Endothelial cell (in vitro differentiated cells): ENCODE measurements around the gene DNASE1L1. TPM values are rescaled to one million over a fixed set of nuclear protein-coding genes. Genes with fewer than 3 reads are reported as not detected.

Source experiments
- DNase-seq: peaks from one replicate; pipeline ENCODE4 v3.0.0; 2021; ENCODE audit warnings: low spot score
- H3K27ac Mint-ChIP-seq: one replicate; pipeline ENCODE4 v1.8.0; 2021; ENCODE audit warnings: mixed read lengths, inconsistent platforms; ENCODE audit not compliant: unreplicated experiment
- H3K27me3 Mint-ChIP-seq: one replicate; pipeline ENCODE4 v1.8.0; 2021; ENCODE audit warnings: mild to moderate bottlenecking, moderate library complexity, mixed read lengths, inconsistent platforms; ENCODE audit not compliant: unreplicated experiment
- H3K36me3 Mint-ChIP-seq: one replicate; pipeline ENCODE4 v1.8.0; 2021; ENCODE audit warnings: mild to moderate bottlenecking, low read depth, mixed read lengths, inconsistent platforms; ENCODE audit not compliant: unreplicated experiment
- H3K4me1 Mint-ChIP-seq: one replicate; pipeline ENCODE4 v1.8.0; 2021; ENCODE audit warnings: mild to moderate bottlenecking, mixed read lengths, inconsistent platforms; ENCODE audit not compliant: unreplicated experiment
- H3K4me3 Mint-ChIP-seq: one replicate; pipeline ENCODE4 v1.8.0; 2021; ENCODE audit warnings: mild to moderate bottlenecking, mixed read lengths, inconsistent platforms; ENCODE audit not compliant: unreplicated experiment
- H3K9me3 Mint-ChIP-seq: one replicate; pipeline ENCODE4 v1.8.0; 2021; ENCODE audit warnings: mixed read lengths, inconsistent platforms; ENCODE audit not compliant: unreplicated experiment
- total RNA-seq: library from RNA; stranded (reverse); fragmentation: NEBNext Ultra II Directional; extraction: Animal tissue kit (Norgen Biotek cat#: 25700); gene quantifications from one replicate; pipeline ENCODE4 v1.2.1, GENCODE V29; 2021; ENCODE audit not compliant: unreplicated experiment
- TF ChIP-seq, protein P1 (sequence below): fragments of 200-600 bp; sonication (generic); IDR thresholded peaks from one replicate; pipeline ENCODE4 v1.5.0; 2021; ENCODE audit warnings: antibody characterized with exemption; ENCODE audit not compliant: unreplicated experiment

Gene DNASE1L1
- total RNA-seq, 1 donor from 2014 or later: 38.6 TPM

DNA sequence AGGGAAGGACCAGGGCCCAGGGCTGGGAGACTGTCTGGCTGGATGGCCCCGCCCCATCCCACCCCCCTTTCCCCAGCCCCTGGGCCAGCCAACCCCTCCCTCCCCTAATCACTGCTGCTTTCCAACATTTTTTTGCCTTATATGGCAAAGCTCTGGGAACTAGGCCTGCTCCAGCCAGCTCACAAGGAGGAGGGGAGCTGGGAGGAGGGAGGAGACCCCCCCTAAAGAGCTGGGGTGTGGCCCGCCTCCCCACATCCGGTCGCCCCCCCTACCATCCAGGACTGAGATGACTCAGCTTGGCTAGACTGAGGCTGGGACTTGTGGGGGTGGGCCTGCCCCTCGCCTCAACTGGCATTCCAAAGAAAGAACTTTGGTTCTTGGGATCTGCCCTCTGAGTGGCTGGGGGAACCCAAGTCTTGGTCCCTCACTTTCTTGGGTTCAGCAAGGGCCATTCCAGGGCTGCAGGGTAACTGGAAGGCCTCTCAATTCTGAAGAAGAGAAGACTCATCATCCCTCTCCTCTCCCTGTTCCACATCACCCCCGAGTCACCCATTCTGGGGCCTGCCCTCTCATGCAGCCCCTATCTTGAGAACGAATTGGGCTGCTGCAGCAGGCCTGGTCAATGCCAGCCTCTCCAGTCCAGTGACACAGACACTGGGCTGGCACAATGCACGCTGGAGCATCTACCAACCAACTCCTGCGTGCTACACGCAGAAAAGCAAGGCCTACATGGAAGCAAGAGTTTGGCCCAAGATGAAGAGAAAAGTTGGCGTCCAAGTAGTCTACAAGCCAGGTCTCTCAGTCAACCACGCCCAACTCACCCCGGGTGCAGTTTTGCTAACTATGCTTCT lies 39.4 kb downstream of the DNASE1L1 start:
- TF ChIP-seq, protein P1, sequence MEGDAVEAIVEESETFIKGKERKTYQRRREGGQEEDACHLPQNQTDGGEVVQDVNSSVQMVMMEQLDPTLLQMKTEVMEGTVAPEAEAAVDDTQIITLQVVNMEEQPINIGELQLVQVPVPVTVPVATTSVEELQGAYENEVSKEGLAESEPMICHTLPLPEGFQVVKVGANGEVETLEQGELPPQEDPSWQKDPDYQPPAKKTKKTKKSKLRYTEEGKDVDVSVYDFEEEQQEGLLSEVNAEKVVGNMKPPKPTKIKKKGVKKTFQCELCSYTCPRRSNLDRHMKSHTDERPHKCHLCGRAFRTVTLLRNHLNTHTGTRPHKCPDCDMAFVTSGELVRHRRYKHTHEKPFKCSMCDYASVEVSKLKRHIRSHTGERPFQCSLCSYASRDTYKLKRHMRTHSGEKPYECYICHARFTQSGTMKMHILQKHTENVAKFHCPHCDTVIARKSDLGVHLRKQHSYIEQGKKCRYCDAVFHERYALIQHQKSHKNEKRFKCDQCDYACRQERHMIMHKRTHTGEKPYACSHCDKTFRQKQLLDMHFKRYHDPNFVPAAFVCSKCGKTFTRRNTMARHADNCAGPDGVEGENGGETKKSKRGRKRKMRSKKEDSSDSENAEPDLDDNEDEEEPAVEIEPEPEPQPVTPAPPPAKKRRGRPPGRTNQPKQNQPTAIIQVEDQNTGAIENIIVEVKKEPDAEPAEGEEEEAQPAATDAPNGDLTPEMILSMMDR: no peak
- H3K9me3 Mint-ChIP-seq: no peaks in the 10 kb centered on the region
- DNase-seq: peak; percentile 43
- H3K4me1 Mint-ChIP-seq: no peaks in the 10 kb centered on the region
- H3K4me3 Mint-ChIP-seq: peak overlapping the region; percentile 94
- H3K27me3 Mint-ChIP-seq: peaks cover 3% of the 10 kb centered on the region
- H3K36me3 Mint-ChIP-seq: no peaks in the 10 kb centered on the region
- H3K27ac Mint-ChIP-seq: peak overlapping the region; percentile 94

DNA sequence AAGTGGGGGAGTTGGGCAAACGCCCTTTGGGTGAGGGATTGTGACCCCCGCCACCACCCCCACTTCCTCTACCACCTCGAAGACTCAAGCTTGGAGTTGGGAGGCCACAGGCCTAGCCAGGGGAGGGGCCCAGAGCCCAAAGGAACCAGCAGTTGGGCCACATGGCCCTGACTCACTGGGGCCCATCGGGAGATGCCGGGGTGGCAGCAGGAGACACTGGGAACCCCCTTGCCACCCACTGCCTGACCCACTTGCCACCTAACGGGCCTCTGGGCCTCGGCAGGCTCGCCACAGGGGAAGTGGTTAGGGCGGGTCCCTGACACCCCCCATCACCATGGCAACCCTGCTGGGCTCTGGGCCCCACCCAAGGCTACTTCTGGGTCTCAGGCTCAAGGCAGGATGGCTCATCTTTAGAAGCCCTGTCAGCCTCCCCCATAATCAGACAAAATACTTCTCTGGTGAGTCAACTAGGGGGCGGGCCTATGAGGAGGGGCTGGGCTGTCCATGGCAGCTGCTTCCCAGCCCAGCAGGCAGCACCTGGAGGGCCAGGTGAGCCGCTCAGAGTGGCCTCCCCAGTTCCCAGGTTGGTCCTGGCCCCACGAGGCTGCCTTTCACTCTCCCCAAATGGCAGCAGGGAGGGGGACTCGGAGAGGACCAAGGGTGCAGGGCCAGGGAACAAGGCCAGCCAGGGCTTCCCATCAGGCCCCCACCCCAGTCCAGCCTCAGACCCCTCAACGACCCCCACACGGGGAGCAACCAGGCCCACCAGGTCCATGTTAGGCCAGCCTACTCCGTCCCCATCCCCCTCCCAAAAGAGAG lies 40.2 kb downstream of the DNASE1L1 start:
- DNase-seq: no peak
- Mint-ChIP-seq H3K9me3 (no peaks in the 10 kb centered on the region), H3K4me1 (no peaks in the 10 kb centered on the region), H3K27me3 (peaks cover 3% of the 10 kb centered on the region), H3K4me3 (peak overlapping the region; percentile 67), H3K36me3 (no peaks in the 10 kb centered on the region), H3K27ac (peak overlapping the region; percentile 18)
- TF ChIP-seq, protein P1: no peak

DNA sequence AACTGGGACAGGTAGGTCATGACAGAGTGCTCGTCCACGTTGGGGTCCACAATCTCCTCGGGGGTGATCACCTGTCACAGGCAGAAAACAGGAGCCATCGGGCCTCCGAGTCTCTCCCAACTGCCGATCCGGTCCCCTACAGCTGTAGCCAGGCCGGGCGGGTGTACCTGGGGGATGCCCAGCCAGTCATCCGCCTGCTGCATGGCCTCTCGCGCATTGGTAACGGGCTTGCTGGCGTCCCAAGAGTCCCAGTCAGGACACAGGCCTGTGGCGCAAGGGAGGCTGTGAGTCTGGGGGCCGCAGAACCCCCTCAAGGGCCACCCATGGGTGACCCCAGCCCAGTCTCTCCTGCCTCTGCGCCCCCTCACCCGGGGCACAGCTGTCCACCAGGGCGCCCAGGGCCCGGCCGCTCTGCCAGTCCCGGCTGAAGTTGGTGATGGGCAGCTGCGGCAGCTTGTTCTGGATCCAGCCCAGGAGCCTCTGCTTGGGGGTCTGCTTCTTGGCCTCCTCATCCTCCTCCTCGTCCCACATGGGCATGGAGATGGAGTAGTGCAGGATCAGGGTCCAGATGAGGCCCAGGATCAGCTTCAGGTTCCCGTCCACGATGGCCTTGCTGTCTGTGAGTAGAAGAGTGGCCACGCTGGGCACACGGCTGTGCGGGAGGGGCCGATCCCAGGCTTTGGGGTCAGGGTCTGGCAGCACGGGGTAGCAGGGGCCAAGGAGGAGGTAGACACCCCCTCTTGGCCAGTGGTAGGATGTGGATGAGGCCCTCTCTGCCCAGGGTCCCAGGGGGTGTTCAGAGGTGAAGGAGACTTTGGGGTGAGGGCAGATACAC lies 41.4 kb downstream of the DNASE1L1 start:
- no peaks in the 10 kb centered on the region for H3K4me1 Mint-ChIP-seq
- peaks cover 5% of the 10 kb centered on the region for H3K36me3 Mint-ChIP-seq
- peak overlapping the region; percentile 31 for H3K4me3 Mint-ChIP-seq
- H3K27ac Mint-ChIP-seq: no peak overlapping the region
- DNase-seq: no peak
- TF ChIP-seq, protein P1: no peak
- H3K27me3 Mint-ChIP-seq: peaks cover 5% of the 10 kb centered on the region
- H3K9me3 Mint-ChIP-seq: no peaks in the 10 kb centered on the region

DNA sequence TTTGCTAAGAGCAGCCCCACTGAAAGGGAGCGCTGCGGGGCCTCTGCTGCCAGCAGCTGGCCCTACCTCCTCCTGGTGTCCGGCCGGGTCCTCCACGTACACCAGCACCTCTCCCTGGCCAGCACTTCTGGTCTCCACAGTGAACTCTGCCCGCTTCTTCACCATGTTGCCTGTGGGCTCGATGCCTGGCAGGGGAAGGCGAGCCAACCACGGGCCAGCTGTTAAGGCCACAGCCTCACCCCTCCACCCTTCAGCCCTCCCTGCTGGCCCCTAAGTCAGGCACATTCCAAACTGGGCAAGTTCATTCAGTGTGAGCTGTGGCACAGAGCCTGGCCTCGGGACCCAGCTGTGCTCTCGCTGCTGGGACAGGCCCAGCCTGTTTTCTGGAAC lies 42.4 kb downstream of the DNASE1L1 start:
- no peak overlapping the region for H3K27ac Mint-ChIP-seq
- TF ChIP-seq, protein P1: no peak
- H3K27me3 Mint-ChIP-seq: peaks cover 5% of the 10 kb centered on the region
- no peak for DNase-seq
- H3K4me3 Mint-ChIP-seq: no peak overlapping the region
- H3K4me1 Mint-ChIP-seq: no peaks in the 10 kb centered on the region
- H3K9me3 Mint-ChIP-seq: no peaks in the 10 kb centered on the region
- peaks cover 6% of the 10 kb centered on the region for H3K36me3 Mint-ChIP-seq
